Ishikawa (cell line): ENCODE results near the gene NBAS.

Experiments
- EP300 ChIP-seq: IDR thresholded peaks from 2 replicates; pipeline ENCODE4 v1.6.1; 2012; ENCODE audit warnings: borderline replicate concordance
- NFIC ChIP-seq: IDR thresholded peaks from 2 replicates; pipeline ENCODE4 v1.6.1; 2012
- RAD21 ChIP-seq: IDR thresholded peaks from 2 replicates; pipeline ENCODE4 v1.6.1; 2012; ENCODE audit warnings: low read depth
- TAF1 ChIP-seq: IDR thresholded peaks from 2 replicates; pipeline ENCODE4 v1.6.1; 2012; ENCODE audit warnings: low read depth, mild to moderate bottlenecking

DNA sequence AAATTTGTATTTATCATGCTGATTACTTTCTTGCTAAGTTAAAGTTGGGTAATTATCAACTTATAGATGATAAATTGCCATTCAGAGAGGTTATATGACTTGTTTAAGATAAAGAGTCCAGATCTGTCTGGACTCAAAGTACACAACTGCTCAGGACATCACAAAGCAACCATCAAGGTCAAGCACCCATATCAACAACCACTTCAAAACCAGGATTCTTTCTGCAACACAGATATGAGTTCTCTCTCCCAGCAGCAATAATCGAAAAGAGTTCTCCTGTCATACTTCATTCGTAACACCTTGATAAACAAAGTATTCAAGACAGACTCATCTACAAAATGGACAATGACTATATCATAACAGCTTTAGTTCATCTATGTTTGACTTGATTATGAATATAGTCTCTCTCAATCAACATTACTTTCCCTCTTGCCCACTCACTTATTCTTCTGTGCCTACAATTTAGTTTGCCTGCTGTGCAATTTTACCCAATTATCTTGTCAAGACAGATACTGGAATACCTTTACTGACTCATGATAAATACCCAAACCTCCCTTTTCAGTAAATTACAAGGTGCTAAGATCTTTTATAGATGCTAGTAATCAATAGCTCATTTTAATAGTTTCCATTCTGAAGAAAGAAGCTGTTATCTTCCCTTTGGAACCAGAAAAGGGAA, 281.8 kb downstream of the NBAS start:
- no peak for TF ChIP-seq TAF1
- no peak for TF ChIP-seq RAD21
- TF ChIP-seq NFIC = no peak
- no peak for TF ChIP-seq EP300
